Thymus (tissue), 11 donors: ENCODE results near the gene MED12L. TPM values are rescaled to one million over a fixed set of nuclear protein-coding genes. Genes with fewer than 3 reads are reported as not detected.

Source experiments
- DNase-seq, 9 donors: peaks; one replicate each; pipeline ENCODE4 v3.0.0-alpha.2; 2013; ENCODE audit warnings: low spot score in 9 of 9, low read depth in 6 of 9, missing footprints in 1 of 9
- H3K27ac ChIP-seq, 2 donors: one replicate each; pipeline ENCODE4 v1.5.1; 2013; ENCODE audit warnings: control low read depth in 1 of 2, low read depth in 1 of 2, low read length in 1 of 2, mild to moderate bottlenecking in 1 of 2, moderate library complexity in 1 of 2
- H3K27me3 ChIP-seq, 2 donors: one replicate each; pipeline ENCODE4 v1.5.1; 2013; ENCODE audit warnings: low read length in 1 of 2; ENCODE audit not compliant: control insufficient read depth in 2 of 2, insufficient read depth in 1 of 2
- H3K36me3 ChIP-seq, 2 donors: one replicate each; pipeline ENCODE4 v1.5.1; 2013; ENCODE audit warnings: low read length in 1 of 2, mild to moderate bottlenecking in 1 of 2, moderate library complexity in 1 of 2; ENCODE audit not compliant: control insufficient read depth in 2 of 2, insufficient read depth in 2 of 2
- H3K4me1 ChIP-seq, 2 donors: one replicate each; pipeline ENCODE4 v1.5.1; 2013; ENCODE audit warnings: low read length in 2 of 2; ENCODE audit not compliant: control insufficient read depth in 2 of 2, insufficient read depth in 2 of 2
- H3K4me3 ChIP-seq, 2 donors: one replicate each; pipeline ENCODE4 v1.5.1; 2013; ENCODE audit warnings: low read length in 2 of 2, control low read depth in 1 of 2, mild to moderate bottlenecking in 1 of 2
- H3K9me3 ChIP-seq, 2 donors: one replicate each; pipeline ENCODE4 v1.5.1; 2013; ENCODE audit warnings: low read length in 1 of 2, mild to moderate bottlenecking in 1 of 2; ENCODE audit not compliant: control insufficient read depth in 2 of 2, insufficient read depth in 1 of 2
- WGBS: extraction: QIAGEN DNeasy Blood & Tissue Kit; methylation state at CpG from one replicate; pipeline ENCODE4 v1.1.7; 2013; 5-methylcytosine and 5-hydroxymethylcytosine counted together
- polyA plus RNA-seq: library from polyadenylated mRNA; stranded (reverse); fragments of 200-250 nt; gene quantifications from one replicate; pipeline ENCODE4 v1.2.3, GENCODE V29; 2013
- total RNA-seq: library from RNA; stranded (reverse); fragments of 120-200 nt; gene quantifications from one replicate; pipeline ENCODE4 v1.2.4, GENCODE V29; 2013
- donor health status: healthy.

The MED12L gene
- total and polyA plus RNA-seq, 2 donors: 0.30 to 1.7 TPM

DNA sequence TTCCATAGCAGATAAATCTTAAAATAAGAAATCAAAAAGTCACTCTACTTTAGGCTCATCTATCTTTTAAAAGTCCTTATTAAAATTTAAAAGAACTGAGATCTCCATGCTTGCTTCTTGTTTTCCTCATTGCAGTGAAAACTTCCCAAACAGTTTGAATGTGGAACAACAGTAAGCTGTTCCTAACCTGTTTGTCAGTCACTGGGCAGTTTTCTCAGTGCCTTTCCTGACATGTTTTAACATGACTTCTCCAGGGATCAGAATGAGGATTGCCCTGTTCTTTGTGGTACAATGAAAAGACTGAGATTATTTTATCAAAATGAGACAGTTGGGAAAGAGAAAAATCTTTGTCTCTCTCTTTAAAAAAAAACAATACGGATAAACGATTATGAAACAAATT lies 230.4 kb downstream of the MED12L start:
- H3K4me3 ChIP-seq: no peak overlapping the region
- DNase-seq: no peak
- 91% methylated on average over 2 of the region's 2 CpGs for WGBS
- H3K27me3 ChIP-seq: no peaks in the 10 kb centered on the region
- no peaks in the 10 kb centered on the region for H3K9me3 ChIP-seq
- no peaks in the 10 kb centered on the region for H3K36me3 ChIP-seq
- H3K4me1 ChIP-seq: no peaks in the 10 kb centered on the region
- peak overlapping the region in 1 of 2 donors; percentile 67 for H3K27ac ChIP-seq

DNA sequence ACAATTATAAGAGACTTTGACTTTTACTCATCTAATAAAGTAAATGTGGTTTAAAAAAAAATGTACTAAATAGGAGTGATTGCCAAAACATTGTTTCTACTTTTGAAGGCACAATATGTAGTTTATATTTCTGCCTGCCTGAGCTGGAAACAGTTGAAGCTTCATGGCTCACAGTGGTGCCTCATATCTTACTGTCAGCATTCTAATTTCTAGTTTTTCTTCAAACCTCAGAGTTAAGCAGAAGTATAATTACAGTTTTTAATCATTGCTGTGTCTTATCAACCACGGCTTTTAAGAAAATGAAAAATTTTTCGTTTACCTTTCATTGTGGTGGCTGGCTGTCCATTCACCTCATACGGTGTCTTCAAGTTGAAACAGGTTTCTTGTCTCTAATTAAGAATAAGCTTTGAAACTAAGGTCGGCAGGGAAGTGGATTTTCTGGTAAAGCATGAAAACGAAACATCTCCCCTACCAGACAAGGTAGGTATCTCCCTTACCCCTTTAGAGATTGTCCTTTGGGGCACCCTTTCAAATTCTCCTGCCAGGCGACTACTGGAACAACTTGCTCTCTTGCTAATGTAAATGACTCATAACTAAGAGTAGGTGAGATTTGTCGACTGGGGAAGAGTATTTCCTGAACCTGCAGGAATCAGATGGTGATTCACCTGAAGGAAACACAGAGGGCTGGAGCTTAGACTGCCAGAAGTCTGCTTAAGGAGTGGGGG lies 231.0 kb downstream of the MED12L start, which contains the start of gene GPR87:
TSS of gene GPR87 (minus strand) at position 554 of the 725 bp plus-strand sequence. CDS start 16,720 bp downstream, outside the sequence.
- Histone ChIP-seq H3K36me3 (no peaks in the 10 kb centered on the region), H3K4me1 (no peaks in the 10 kb centered on the region), H3K27ac (peak within 1 kb of the TSS in 1 of 2 donors; percentile 67), H3K9me3 (no peaks in the 10 kb centered on the region), H3K27me3 (no peaks in the 10 kb centered on the region), H3K4me3 (no peak within 1 kb of the TSS)
- DNase-seq: no peak
- WGBS: 84% methylated on average over 7 of the region's 7 CpGs

- no peaks in the 10 kb centered on the region for H3K9me3 ChIP-seq
- no peaks in the 10 kb centered on the region for H3K36me3 ChIP-seq
- no peaks in the 10 kb centered on the region for H3K4me1 ChIP-seq
- peak overlapping the region in 1 of 2 donors; percentile 41 for H3K27ac ChIP-seq
- DNase-seq: no peak
- no peak overlapping the region for H3K4me3 ChIP-seq
- H3K27me3 ChIP-seq: no peaks in the 10 kb centered on the region
Observed at GRCh38 chr3:151318313-151318712, 232.8 kb downstream of the MED12L start.

GRCh38 chr3:151318991-151319390 lies 233.5 kb downstream of the MED12L start:
- H3K36me3 ChIP-seq: no peaks in the 10 kb centered on the region
- no peaks in the 10 kb centered on the region for H3K9me3 ChIP-seq
- H3K4me1 ChIP-seq: no peaks in the 10 kb centered on the region
- H3K4me3 ChIP-seq: no peak overlapping the region
- 94% methylated on average over 7 of the region's 7 CpGs for WGBS
- no peaks in the 10 kb centered on the region for H3K27me3 ChIP-seq
- peak overlapping the region in 1 of 2 donors; percentile 41 for H3K27ac ChIP-seq
- no peak for DNase-seq

DNA sequence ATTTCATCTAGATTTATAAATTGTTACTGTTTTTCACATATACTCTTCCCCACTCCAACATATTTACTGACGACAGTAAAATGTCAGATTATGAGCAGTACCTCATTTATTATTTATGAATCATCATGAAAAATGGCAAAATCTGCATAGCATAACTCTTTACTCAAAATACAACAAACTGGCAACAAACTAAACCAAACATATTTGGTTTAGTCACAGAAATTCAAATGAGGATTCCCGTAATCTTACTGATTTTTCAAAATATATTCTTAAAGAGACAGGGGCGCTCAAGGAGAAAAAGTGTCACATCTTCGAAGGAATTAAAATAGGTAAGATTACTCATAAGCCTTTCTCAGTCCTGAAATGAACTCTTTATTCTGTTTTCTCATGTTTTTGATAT lies 234.2 kb downstream of the MED12L start:
- H3K36me3 ChIP-seq: no peaks in the 10 kb centered on the region
- no peak for DNase-seq
- WGBS: 95% methylated on average over 4 of the region's 4 CpGs
- H3K4me1 ChIP-seq: no peaks in the 10 kb centered on the region
- no peaks in the 10 kb centered on the region for H3K27me3 ChIP-seq
- H3K27ac ChIP-seq: peak overlapping the region in 1 of 2 donors; percentile 15
- H3K4me3 ChIP-seq: no peak overlapping the region
- no peaks in the 10 kb centered on the region for H3K9me3 ChIP-seq

- 93% methylated on average over 2 of the region's 2 CpGs for WGBS
- Histone ChIP-seq H3K27ac (peak overlapping the region in 1 of 2 donors; percentile 15), H3K27me3 (no peaks in the 10 kb centered on the region), H3K9me3 (no peaks in the 10 kb centered on the region), H3K36me3 (no peaks in the 10 kb centered on the region), H3K4me3 (no peak overlapping the region), H3K4me1 (no peaks in the 10 kb centered on the region)
- DNase-seq: no peak
Observed at GRCh38 chr3:151320131-151320530, 234.7 kb downstream of the MED12L start.

DNA sequence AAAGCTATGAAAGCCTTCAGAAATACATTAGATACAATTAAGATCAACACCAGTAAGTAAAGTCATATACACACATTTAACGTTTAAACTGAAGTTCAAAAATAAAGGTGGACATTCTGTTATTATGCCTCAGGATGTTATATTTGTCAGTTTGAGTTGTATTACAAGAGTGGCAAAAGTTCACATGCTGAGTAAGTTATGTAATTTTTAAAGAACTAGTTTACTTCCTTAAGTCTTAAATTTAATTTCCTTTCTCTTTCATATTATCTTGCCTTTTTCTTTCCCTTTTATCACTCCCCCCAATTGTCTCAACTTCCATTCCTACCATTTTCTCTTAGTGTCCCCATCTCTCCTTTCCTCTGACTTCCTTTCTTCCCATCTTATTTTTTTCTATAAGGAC lies 236.1 kb downstream of the MED12L start:
- 44% methylated on average over 1 of the region's 1 CpG for WGBS
- no peak overlapping the region for H3K27ac ChIP-seq

GRCh38 chr3:151322511-151322910 lies 237.0 kb downstream of the MED12L start:
- no peaks in the 10 kb centered on the region for H3K27me3 ChIP-seq
- no peak overlapping the region for H3K4me3 ChIP-seq
- no peaks in the 10 kb centered on the region for H3K9me3 ChIP-seq
- H3K27ac ChIP-seq: no peak overlapping the region
- no peaks in the 10 kb centered on the region for H3K36me3 ChIP-seq
- DNase-seq: no peak
- H3K4me1 ChIP-seq: no peaks in the 10 kb centered on the region
- 97% methylated on average over 1 of the region's 1 CpG for WGBS

More for the DNA sequence above, 236.1 kb downstream of the MED12L start:
- no peaks in the 10 kb centered on the region for H3K4me1 ChIP-seq
- DNase-seq: no peak
- no peaks in the 10 kb centered on the region for H3K27me3 ChIP-seq
- H3K4me3 ChIP-seq: no peak overlapping the region
- no peaks in the 10 kb centered on the region for H3K36me3 ChIP-seq
- H3K9me3 ChIP-seq: no peaks in the 10 kb centered on the region

- peak in 1 of 9 donors; percentile 47 for DNase-seq
- Histone ChIP-seq H3K27me3 (no peaks in the 10 kb centered on the region), H3K36me3 (no peaks in the 10 kb centered on the region), H3K4me1 (peaks cover 6 to 7% of the 10 kb centered on the region in 2 donors), H3K4me3 (no peak overlapping the region), H3K9me3 (no peaks in the 10 kb centered on the region), H3K27ac (peak overlapping the region in 1 of 2 donors; percentile 85)
- WGBS: 51% methylated on average over 3 of the region's 3 CpGs
Observed at GRCh38 chr3:151327571-151328198, 242.2 kb downstream of the MED12L start.
